Parathyroid adenoma (tissue), 2 donors: ENCODE results near the gene GPT2.

Source experiments
- H2AFZ ChIP-seq: fragments of 300-600 bp; sonication (generic); one replicate; pipeline ENCODE4 v1.7.0; 2017; ENCODE audit warnings: antibody characterized with exemption, mild to moderate bottlenecking
- H3K27ac ChIP-seq: fragments of 300-600 bp; sonication (generic); one replicate; pipeline ENCODE4 v1.7.0; 2017
- H3K27me3 ChIP-seq: fragments of 300-600 bp; sonication (generic); one replicate; pipeline ENCODE4 v1.7.0; 2017; ENCODE audit warnings: low read length; ENCODE audit not compliant: control insufficient read depth, insufficient read depth
- H3K36me3 ChIP-seq: fragments of 300-600 bp; sonication (generic); one replicate; pipeline ENCODE4 v1.7.0; 2017; ENCODE audit warnings: low read length; ENCODE audit not compliant: control insufficient read depth, insufficient read depth
- H3K4me1 ChIP-seq: fragments of 300-600 bp; sonication (generic); one replicate; pipeline ENCODE4 v1.7.0; 2017; ENCODE audit warnings: control low read depth
- H3K4me2 ChIP-seq: fragments of 300-600 bp; sonication (generic); one replicate; pipeline ENCODE4 v1.7.0; 2017; ENCODE audit warnings: low read length
- H3K4me3 ChIP-seq: fragments of 300-600 bp; sonication (generic); one replicate; pipeline ENCODE4 v1.7.0; 2017; ENCODE audit warnings: low read depth, low read length
- H3K79me2 ChIP-seq: fragments of 300-600 bp; sonication (generic); one replicate; pipeline ENCODE4 v1.7.0; 2017; ENCODE audit warnings: control low read depth
- H3K9ac ChIP-seq: fragments of 300-600 bp; sonication (generic); one replicate; pipeline ENCODE4 v1.7.0; 2017; ENCODE audit warnings: mild to moderate bottlenecking
- H3K9me3 ChIP-seq: fragments of 300-600 bp; sonication (generic); one replicate; pipeline ENCODE4 v1.7.0; 2017; ENCODE audit warnings: low read length; ENCODE audit not compliant: control insufficient read depth
- CTCF ChIP-seq: fragments of 300-600 bp; sonication (generic); IDR thresholded peaks from one replicate; pipeline ENCODE4 v1.7.0; 2017; ENCODE audit warnings: antibody characterized with exemption, mild to moderate bottlenecking
- donor health status: primary hyperparathyroidism.

GPT2 gene

GRCh38 chr16:46843898-46844642 lies 40.1 kb upstream of the GPT2 start:
- Histone ChIP-seq H3K36me3 (no peaks in the 10 kb centered on the region), H3K4me1 (no peaks in the 10 kb centered on the region), H3K9me3 (no peaks in the 10 kb centered on the region), H3K79me2 (no peaks in the 10 kb centered on the region), H3K4me3 (no peak overlapping the region), H3K27ac (no peak overlapping the region), H3K27me3 (no peaks in the 10 kb centered on the region), H3K9ac (no peak overlapping the region), H3K4me2 (no peak overlapping the region), H2AFZ (no peak overlapping the region)
- TF ChIP-seq CTCF: no peak

- no peak overlapping the region for H2AFZ ChIP-seq
- H3K4me1 ChIP-seq: no peaks in the 10 kb centered on the region
- no peaks in the 10 kb centered on the region for H3K9me3 ChIP-seq
- no peak overlapping the region for H3K9ac ChIP-seq
- TF ChIP-seq CTCF: no peak
- no peak overlapping the region for H3K27ac ChIP-seq
- no peaks in the 10 kb centered on the region for H3K36me3 ChIP-seq
- H3K4me2 ChIP-seq: no peak overlapping the region
- no peak overlapping the region for H3K4me3 ChIP-seq
- H3K27me3 ChIP-seq: no peaks in the 10 kb centered on the region
- no peaks in the 10 kb centered on the region for H3K79me2 ChIP-seq
Measured at GRCh38 chr16:46844771-46845170, 39.4 kb upstream of the GPT2 start.

- Histone ChIP-seq H3K79me2 (no peaks in the 10 kb centered on the region), H3K27ac (no peak overlapping the region), H2AFZ (no peak overlapping the region), H3K9me3 (no peaks in the 10 kb centered on the region), H3K4me1 (no peaks in the 10 kb centered on the region), H3K4me3 (no peak overlapping the region), H3K36me3 (no peaks in the 10 kb centered on the region), H3K9ac (no peak overlapping the region), H3K4me2 (no peak overlapping the region), H3K27me3 (no peaks in the 10 kb centered on the region)
- no peak for TF ChIP-seq CTCF
Measured at GRCh38 chr16:46845952-46846351, 38.2 kb upstream of the GPT2 start.

GRCh38 chr16:46848768-46849764 lies 35.1 kb upstream of the GPT2 start:
- Histone ChIP-seq H3K79me2 (no peaks in the 10 kb centered on the region), H2AFZ (no peak overlapping the region), H3K9ac (no peak overlapping the region), H3K27me3 (no peaks in the 10 kb centered on the region), H3K4me2 (no peak overlapping the region), H3K27ac (no peak overlapping the region), H3K4me1 (no peaks in the 10 kb centered on the region), H3K36me3 (no peaks in the 10 kb centered on the region), H3K9me3 (no peaks in the 10 kb centered on the region), H3K4me3 (no peak overlapping the region)
- TF ChIP-seq CTCF: no peak
